GM21526 (cell line): Measurements from ENCODE around the gene LEAP2.

ENCODE experiments used
- ATAC-seq: cut with Tn5 transposase; IDR thresholded peaks from one replicate; pipeline ENCODE4 v1.9.1; 2021; ENCODE audit warnings: moderate library complexity; ENCODE audit not compliant: unreplicated experiment, low FRiP score

LEAP2 gene, protein sequence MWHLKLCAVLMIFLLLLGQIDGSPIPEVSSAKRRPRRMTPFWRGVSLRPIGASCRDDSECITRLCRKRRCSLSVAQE

DNA sequence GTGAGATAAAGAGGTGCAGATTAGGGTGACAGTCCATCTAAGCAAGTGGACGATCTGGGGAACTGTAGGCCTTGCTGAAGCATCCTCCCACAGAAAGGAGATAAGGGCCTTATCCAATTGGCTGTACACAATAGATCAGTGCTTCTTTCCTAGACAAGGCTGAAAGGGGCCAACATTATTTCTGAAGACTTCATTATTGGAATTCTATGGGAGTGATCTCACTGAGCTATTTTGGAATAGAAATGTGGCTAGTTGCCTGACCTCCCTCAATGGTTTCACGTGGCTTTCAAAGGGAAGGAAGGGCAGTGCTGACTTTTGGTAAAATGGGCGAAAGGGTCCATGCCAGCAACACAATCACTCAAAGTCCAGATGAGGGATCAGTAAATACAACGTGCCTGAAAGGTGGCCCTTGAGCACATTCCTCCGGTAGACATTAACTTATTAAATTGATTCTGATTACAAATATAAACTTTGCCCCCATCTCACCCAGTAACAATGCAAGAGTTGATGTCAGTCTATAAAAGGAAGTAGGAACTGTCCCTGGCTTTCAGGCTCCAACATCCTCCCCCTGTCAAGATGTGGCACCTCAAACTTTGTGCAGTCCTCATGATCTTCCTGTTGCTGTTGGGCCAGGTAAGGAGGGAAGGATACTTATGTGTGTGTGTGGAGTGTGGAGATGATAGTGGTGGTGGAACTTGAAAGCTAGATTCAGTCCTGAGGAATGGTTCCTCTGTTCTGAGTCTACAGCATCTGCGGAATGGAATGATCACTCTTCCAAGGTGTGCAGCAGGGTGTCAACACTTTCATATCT, at the start of gene LEAP2:
LEAP2 (plus strand) TSS at position 550 of the 811 bp plus-strand sequence; CDS start at position 577, 27 bp downstream.
- no peak for ATAC-seq

DNA sequence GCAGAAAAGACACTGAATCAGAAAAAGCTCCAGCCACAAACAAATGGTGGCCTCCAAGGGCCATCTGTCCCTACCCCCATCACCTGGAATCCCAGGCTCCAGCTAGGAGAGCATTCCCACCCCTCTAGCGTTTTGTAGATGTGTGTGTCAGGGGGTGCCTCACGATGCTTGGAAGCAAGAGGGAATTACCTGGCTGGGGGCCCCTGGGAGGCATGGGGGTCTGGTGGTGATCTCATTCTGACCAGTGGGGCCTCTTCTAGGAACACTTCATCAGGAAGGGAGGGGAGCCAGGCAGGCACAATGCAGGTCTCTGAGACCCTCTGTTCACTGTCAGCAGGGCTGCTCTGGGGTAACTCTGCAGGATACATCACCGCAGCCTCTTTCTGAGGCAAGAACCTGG, 49.0 kb upstream of the LEAP2 start:
- no peak for ATAC-seq

DNA sequence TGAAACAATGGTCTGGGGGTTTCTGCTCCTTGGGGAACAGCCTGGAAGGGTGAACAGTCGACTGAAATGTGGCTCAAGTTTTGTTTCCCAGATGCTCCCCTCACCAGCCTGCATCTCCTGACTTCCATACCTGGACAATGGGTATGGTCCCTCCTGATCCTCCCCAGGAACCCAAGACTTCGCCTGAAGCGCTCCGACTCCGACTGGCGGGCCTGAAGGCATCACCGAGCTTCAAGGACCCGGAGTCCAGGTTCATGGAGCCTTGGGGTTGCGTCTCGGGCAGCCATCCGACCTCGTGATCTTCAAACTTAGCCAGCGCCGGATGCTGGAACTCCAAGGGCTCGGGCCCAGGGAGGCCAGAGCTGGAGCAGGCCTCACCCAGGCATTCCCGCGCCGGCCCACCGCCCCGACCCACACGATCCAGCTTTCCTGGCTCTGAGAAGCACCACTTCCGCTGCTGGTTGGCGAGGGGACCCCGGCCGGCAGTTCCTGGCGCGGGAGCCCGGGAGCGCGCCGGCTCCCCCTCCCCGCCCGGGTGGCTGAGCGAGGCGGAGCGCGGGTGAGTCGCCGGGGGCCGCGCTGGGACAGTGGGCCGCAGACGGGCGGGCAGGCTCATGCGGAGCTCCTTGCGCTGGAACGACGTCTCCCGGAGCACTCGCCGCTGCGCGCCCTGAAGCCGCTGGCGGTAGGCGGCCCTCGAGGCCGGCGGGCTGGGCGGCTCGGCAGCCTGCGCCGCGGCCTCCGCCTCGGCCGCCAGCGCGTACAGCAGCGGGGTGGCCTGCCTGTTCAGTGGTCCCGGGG, 48.2 kb upstream of the LEAP2 start:
- ATAC-seq: no peak

DNA sequence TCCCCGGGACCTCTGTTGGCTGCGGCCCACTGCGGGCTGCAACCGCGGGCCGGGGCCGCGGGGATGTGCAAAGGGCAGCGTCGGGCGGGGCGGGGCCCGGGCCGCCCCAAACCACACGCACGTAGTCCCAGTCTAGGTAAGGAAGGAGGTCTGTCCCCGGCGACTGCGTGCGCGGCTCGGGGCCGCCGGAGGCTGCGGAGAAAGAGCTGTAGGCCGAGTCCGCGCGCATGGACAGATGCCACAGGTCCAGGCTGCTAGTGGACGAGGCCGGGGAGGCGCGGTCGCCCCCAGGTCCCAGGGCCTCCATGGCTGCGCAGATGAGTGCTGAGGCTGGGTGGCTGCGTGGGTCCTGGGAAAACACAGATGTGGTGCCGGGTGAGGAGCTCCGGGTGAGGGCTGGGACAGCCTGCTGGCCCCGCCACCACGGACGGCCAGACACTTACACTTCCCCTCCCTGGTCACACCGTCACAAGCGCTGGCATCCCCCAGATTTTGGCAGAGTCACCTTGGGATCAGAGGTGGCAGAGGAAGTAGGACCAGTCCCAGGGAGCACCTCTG, 47.6 kb upstream of the LEAP2 start:
- ATAC-seq: no peak

DNA sequence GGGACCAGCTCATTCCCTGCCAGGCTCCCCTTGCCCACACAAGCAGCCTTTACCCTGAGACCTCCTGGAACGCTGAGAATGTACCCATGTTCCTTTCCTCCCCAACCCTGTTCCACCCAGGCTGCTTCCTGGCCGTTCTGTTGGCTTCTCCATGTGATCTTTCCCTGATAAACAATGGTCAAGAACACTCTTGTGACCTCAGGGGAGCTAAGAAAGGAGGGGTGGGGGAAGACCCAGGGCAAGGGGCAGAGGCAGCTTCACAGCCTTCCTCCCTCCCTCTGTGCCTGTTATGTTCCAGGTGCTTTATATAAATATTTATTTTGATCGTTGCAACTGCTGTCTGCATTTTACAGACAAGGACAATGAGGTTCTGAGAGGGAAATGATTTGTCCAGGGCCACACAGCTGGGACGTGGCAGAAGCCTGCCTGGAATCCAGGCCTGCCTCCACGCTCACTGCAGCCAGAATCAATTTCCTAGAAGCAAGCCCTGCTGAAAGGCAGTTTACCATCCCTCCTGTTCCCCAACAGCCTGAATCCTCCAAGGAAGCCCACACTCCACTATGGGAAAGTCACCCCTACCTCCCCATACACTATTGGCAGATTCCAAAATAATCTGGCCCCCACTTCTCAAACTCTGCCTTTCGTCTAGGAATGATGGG, 46.9 kb upstream of the LEAP2 start:
- ATAC-seq: no peak

DNA sequence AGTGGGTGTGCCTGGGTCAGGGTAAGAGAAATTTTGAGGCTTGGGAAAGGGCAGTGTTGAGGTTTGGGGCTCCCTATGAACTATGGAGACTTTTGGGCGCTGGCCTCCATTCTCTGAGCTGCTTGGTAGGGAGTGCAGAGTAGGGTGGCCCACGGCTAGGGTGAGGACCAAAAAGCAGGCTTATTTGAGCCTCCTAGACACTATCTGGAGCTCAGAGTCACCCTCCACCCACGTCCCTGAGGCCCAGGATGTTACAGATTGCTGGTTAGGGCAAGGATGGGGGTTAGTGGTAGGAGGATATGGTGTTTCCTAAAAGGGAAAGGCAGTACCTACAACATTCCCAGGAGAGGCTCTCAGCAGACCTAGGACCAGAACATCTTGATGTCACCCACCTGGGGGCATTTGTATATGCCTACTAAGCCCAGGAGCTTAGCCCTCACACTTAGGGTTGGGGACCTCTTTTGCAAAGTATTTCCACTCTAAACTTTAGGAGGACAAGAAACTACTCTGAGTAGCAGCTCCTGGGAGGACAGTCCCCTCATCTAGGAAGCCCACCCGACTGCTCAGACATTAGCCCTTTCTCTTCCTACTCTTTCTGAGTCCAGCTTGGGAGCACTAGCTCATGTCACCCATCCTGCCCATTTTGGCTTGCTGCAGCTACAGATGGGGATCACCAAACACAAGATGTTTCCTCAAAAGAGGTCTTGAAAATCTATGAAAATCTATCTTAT, 45.4 kb upstream of the LEAP2 start:
- no peak for ATAC-seq

DNA sequence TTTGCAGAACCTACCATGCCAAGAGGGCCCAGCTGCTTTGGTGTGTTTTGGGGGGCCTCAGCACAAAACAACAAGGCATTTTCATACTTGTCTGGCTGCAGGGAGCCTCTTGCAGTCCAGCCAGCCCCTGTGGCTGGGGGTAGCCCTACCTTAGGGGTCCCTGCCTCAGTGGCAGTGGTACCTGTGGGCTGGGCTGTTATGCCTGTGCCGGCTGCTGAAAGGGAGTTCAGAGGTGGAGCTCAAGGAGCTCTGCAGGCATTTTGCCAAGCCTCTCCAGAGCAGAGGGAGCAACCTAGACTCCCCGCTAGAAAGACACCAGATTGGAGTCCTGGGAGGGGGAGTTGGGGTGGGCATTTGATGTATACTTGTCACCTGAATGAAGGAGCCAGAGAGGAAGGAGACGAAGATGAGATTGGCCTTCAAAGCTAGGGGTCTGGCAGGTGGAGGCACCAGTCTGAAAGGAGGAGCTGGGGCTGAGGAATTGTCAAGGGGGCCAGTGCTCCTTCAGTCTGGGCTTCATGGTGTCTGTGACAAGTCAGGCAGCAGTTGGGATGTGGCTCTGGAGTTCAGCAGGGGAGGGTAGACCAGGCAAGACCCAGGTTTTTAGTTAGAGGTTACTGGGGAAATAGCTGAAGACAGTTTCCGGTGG, 44.5 kb upstream of the LEAP2 start:
- no peak for ATAC-seq

DNA sequence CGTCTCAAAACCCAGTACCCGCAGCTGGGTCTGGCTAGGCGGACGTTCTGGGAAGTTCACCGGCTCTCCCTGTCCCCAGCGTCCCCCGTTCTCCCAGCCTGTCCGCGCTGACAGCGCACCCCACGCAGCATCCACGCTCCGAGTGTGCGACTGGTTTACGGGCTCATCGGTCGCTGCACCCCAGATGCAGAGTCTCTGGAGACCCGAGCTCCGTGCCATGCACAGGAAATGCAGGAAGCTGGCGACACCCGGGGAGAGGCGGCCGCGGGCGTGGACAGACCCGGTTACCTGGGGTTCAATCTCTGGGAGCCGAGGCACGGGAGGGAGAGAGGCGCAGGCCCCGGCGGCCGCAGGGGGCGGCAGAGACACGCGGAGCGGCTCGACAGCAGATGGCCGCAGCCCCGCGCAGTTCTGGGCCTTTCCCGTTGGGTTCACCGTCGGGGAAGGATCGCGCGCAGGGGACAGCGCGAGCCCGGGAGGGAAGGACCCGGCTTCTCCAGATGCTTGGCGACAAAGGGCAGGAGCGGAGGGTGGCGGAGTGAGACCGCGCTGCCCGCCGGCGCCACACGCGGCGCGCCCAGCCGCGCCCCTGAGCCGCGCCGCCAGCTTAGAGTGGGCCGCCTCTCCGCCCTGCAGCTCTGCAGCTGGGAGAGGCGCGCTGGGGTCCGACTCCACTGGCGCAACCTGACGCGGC, 43.6 kb upstream of the LEAP2 start:
- ATAC-seq: peak; percentile 60

DNA sequence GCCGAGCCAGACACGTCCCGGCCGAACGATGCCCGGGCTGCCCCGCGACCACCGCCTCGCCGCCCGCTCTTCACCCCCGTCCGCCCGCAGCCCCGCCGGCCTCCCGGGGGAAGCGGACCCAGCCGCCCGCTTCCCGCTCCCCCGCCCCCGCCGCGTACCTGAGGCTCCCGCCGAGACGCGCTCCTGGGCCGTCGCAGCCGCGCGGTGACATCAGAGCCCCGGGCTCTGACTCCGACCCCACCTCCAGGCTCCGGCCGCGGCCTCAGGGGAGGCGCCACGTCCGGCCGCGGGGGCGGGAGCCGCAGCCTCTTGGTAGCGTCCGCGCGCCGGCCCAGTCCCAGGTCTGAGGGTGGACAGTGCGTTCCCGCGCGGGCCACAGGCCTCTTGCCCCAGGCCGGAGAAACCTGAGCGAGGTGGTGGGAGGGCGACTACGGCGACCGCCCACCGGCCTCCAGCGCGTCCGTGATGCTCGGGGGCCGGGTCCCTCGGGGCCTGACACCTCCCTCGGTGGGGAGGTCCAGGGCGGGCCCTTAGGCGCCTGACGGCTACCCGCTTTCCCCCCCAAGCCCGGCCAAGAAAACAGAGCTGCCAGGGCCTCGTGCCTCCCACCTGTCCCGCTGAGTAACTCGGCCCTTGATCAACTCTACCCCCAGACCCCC, 42.9 kb upstream of the LEAP2 start, which contains the start of gene SHROOM1:
SHROOM1 (minus strand) TSS at position 212 of the 659 bp plus-strand sequence. CDS start 4,507 bp downstream, outside the sequence.
- peak; percentile 71 for ATAC-seq

DNA sequence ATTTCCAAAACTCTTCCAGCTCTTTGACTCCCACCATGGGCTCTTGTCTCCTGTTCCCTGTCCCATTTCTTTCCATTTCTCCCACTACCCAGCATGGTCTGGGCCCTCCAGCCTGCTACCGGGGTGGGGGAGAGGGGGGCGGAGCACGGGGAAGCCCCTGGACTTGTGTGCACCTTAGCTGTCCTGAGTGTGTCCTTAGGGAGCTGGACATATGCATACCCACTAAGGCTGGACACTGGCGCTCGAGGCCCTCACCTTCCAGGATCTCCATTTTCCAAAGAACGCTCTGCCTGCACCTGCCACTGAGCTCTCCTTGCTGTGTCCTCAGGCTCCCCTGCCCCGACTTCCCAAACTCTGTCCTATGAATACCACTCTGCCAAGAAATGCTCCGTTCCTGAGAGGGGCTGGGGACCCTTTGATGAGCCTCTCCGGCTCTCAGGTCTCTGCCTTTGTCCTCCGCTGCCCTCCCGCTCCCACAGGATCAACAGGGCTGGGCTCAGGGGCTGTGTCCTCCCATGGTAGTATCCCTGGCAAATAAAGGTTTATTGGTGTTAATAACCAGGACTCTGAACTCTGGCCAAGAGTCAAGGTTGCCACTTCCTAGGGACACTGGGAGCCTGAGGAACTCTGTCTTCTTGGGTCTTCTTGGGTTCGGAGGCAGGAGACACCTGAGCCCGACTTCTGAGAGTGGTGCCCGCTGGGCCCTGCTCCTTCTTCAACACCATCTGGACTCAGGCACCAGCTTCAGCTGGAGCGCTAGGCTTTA, 42.2 kb upstream of the LEAP2 start:
- no peak for ATAC-seq

DNA sequence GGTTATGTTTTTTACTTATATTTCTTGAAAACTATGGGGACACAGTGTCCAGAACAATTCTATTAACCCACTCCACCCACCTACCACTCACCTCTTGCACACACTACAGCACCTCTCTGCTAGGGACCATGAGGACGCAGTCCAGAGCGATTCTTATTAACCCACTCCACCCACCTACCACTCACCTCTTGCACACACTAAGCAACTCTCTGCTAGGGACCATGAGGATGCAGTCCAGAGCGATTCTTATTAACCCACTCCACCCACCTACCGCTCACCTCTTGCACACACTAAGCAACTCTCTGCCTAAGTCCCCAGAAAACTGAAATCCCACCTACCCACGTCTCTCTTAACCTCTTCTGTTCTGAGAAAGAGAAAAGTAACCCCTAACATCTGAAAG, 40.9 kb upstream of the LEAP2 start:
- no peak for ATAC-seq

DNA sequence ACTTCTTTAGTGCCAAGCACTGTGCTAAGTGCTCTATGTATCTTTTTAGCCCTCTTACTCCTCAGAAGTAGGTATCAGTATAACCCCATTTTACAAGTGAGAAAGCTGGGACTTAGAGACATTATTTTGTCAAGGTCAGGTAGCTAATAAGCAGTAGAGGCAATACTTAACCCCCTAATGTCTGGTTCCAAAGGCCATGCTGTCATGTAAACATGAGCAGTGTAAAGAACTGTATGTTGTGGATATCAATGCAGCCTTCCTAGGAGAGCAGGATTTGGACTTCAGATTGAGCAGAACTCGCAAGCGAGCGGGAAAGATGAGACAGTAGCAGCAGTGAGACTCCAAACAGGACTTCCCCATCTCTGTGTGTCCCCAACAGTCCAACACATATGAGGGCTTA, 39.4 kb upstream of the LEAP2 start:
- no peak for ATAC-seq

DNA sequence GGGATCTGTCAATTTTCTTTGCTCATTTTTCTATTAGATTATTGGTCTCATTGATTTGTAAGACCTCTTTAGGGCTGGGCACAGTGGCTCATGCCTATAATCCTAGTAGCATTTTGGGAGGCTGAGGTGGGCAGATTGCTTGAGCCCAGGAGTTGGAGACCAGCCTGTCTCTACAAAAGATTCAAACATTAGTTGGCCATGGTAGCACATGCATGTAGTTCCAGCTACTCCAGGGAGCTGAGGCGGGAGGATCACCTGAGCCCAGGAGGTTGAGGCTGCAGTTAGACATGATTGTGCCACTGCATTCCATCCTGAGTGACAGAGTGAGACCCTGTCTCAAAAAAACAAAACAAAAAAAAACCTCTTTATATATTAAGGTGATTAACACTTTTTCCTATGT, 36.6 kb upstream of the LEAP2 start:
- ATAC-seq: no peak

DNA sequence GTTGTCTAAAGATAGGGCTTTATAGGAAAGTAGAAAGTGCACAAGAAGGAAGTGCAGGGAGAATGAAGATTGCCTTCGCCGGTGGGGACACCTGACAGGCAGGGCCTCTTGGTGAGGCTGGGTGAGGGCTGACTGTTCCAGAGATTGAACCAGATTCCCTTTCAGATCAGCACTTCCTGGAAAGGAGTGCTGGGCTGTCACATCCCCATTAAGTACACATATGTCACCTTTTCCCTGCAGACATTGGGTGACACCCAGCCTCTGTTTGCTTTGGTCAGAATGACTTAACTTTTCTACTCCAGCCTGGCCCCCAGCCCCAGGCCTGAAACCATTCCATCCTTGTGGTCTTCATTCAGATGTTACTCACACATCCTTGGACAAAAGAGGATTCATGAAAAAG, 35.6 kb upstream of the LEAP2 start:
- ATAC-seq: no peak

DNA sequence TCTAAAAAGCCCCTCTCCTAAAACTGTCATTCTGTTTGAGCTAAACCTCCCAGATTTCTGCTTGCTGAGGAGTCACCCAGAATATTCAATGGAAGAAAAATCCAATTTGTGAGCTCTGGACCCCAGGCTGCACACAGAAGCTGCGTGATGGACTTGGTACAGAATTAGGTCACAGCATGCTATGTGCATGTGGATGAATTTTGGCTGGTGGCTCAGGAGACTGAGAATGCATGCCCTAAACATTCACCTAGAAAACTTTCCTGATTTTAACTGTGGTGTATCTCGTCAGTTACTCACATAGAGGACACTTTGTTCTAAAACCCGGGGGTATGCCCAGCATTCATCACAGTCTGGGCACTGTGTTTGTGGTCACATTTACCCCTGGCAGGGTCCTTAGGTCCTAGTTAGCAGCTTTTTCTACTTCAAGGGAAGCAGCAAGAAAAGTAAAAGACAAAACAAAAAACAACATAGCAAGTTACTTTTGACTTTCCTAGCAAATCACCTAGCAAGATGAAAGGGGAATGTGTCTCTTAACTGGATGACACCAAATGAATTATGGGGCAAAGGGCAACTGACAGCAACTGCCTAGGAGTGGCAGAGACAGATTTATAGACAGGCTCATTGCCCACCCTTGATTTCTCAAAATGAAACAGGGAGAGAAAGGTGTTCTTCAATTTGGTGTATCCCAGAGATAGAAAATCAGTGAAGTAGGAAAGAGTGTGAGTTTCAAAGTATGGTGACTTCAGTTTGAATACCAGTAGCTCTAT, 34.8 kb upstream of the LEAP2 start:
- no peak for ATAC-seq

DNA sequence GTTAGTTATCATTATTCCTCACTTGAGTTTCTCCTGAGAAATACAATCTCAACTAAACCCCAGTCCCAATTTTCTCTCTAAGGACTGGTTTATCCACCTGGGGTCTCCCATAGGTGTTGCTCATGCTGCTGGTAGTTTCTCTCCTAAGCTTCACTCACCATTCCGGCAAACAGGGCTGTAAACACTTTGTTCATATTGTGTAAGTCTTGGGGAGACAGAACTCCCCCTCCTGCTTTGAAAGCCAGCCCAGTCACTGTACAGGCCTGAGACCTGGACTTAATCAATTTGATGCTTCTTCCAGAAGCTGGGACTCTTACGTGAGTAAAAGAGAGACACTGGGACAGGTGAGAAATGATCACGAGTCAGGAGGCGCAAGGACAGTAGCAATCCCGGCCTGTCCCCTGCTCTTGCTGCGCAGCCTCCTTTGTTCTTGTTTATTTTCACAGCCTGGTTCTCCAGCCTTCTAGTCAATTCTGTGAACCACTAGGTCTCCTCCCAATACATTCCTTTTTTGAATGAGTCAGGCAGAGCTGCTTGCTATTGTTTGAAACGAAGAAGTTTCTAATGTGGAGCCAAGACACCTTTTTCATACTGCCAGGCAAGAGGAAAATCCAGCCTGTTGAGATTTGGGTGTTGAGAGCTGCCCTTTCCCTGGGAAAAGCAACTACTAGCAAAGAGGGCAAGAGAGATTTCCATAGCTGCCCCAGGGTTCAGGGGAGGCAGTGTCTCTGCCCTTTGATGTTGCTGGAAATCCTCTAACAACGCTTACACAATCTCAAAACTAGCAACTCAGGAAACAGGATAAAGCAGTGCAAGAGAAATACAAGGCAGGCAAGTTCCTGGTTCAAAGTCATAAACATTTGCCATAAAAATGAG, 33.8 kb upstream of the LEAP2 start:
- ATAC-seq: no peak
